ENCODE data around the gene EXOSC2. TPM values are rescaled to one million over a fixed set of nuclear protein-coding genes. Genes with fewer than 3 reads are reported as not detected.

The EXOSC2 gene, protein sequence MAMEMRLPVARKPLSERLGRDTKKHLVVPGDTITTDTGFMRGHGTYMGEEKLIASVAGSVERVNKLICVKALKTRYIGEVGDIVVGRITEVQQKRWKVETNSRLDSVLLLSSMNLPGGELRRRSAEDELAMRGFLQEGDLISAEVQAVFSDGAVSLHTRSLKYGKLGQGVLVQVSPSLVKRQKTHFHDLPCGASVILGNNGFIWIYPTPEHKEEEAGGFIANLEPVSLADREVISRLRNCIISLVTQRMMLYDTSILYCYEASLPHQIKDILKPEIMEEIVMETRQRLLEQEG
- 15.6 to 27.7 TPM (median 16.2 TPM) in 3 replicates for total RNA-seq
- long read RNA-seq, transcript EXOSC2-204 (9 exons, 2,040 nt): major isoform, 8 of 12 reads
- long read RNA-seq, partial matches to known transcripts: 0 of 12 reads
- long read RNA-seq, other reads (novel, unspliced or antisense): 3 of 12 reads

GRCh38 chr9:130693426-130694191 lies at the start of gene EXOSC2:
TSS of gene EXOSC2 (plus strand) at chr9:130693780. CDS start at chr9:130693792, 12 bp downstream.
- Mint-ChIP-seq H3K4me1 (ENCODE audit: low read depth) (peaks cover 41% of the 10 kb centered on the region), H3K27ac (ENCODE audit: unreplicated experiment) (peak within 1 kb of the TSS; percentile 87)

DNA sequence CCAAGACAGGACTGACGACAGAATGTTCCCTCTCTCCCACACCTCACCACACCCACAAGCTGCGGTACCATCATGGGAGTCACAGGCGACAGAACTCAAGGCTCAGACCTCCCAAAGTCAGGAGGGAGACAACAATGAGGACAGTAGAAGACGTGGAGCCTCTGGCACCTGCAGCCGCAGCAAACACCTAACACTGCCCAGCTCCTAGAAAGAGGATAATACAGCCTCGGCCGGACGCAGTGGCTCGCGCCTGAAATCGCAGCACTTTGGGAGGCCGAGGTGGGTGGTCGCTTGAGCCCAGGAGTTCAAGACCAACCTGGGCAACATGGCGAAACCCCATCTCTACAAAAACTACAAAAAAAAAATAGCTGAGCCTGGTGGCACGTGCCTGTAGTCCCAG lies 42.4 kb upstream of the EXOSC2 start:
- Mint-ChIP-seq H3K27ac (ENCODE audit: unreplicated experiment) (no peak overlapping the region), H3K27me3 (ENCODE audit: low read depth) (peaks cover 34% of the 10 kb centered on the region), H3K9me3 (ENCODE audit: low read depth) (peaks cover 5% of the 10 kb centered on the region), H3K36me3 (ENCODE audit: low read depth) (peaks cover 1% of the 10 kb centered on the region), H3K4me1 (ENCODE audit: low read depth) (no peaks in the 10 kb centered on the region), H3K4me3 (ENCODE audit: unreplicated experiment) (no peak overlapping the region)
- TF ChIP-seq CTCF (IDR thresholded peaks at IDR 0.05): no peak
- no peak for DNase-seq (ENCODE audit: low spot score)

More at GRCh38 chr9:130693426-130694191, at the start of gene EXOSC2:
- Mint-ChIP-seq H3K9me3 (ENCODE audit: low read depth) (no peaks in the 10 kb centered on the region), H3K4me3 (ENCODE audit: unreplicated experiment) (peak within 1 kb of the TSS; percentile 92), H3K27me3 (ENCODE audit: low read depth) (no peaks in the 10 kb centered on the region), H3K36me3 (ENCODE audit: low read depth) (peaks cover 14% of the 10 kb centered on the region)
- TF ChIP-seq CTCF (IDR thresholded peaks at IDR 0.05): no peak
- peak; percentile 97 for DNase-seq (ENCODE audit: low spot score)

DNA sequence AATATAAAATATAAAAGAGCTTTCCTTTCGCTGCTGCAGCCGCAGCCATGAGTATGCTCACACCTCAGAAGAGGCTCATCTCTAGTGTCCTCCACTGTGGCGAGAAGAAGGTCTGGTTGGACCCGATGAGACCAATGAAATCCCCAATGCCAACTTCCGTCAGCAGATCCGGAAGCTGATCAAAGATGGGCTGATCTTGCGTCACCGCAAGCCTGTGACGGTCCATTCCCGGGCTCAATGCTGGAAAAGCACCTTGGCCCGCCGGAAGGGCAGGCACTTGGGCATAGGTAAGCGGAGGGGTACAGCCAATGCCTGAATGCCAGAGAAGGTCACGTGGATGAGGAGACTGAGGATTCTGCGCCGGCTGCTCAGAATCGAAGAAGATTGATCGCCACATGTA lies 41.8 kb upstream of the EXOSC2 start:
- no peaks in the 10 kb centered on the region for H3K36me3 Mint-ChIP-seq (ENCODE audit: low read depth)
- DNase-seq (ENCODE audit: low spot score): no peak
- H3K27ac Mint-ChIP-seq (ENCODE audit: unreplicated experiment): no peak overlapping the region
- peaks cover 37% of the 10 kb centered on the region for H3K27me3 Mint-ChIP-seq (ENCODE audit: low read depth)
- peaks cover 3% of the 10 kb centered on the region for H3K9me3 Mint-ChIP-seq (ENCODE audit: low read depth)
- no peaks in the 10 kb centered on the region for H3K4me1 Mint-ChIP-seq (ENCODE audit: low read depth)
- TF ChIP-seq CTCF (IDR thresholded peaks at IDR 0.05): no peak
- no peak overlapping the region for H3K4me3 Mint-ChIP-seq (ENCODE audit: unreplicated experiment)

DNA sequence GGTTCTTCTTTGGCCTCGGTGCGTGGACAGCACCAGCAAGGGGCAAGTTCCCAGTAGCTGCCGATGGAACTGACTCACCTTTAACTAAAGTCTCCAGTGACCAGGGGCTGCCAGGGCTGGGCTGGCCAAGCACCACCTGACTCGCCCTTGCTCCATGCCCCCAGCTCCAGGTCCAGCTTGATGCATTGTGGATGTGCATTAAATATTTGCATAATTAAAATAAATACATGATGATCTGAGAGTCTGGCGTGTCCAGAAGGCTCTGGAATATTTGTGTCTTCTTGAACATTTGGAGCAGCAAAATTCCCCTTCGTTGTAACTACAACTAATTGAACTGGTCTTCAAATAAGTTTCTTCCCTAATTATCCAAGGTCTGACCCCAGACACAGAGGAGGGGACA lies 38.7 kb upstream of the EXOSC2 start:
- Mint-ChIP-seq H3K27me3 (ENCODE audit: low read depth) (peaks cover 57% of the 10 kb centered on the region), H3K27ac (ENCODE audit: unreplicated experiment) (no peak overlapping the region), H3K4me3 (ENCODE audit: unreplicated experiment) (no peak overlapping the region), H3K36me3 (ENCODE audit: low read depth) (peaks cover 2% of the 10 kb centered on the region), H3K4me1 (ENCODE audit: low read depth) (no peaks in the 10 kb centered on the region), H3K9me3 (ENCODE audit: low read depth) (no peaks in the 10 kb centered on the region)
- no peak for DNase-seq (ENCODE audit: low spot score)
- TF ChIP-seq CTCF (IDR thresholded peaks at IDR 0.05): no peak

DNA sequence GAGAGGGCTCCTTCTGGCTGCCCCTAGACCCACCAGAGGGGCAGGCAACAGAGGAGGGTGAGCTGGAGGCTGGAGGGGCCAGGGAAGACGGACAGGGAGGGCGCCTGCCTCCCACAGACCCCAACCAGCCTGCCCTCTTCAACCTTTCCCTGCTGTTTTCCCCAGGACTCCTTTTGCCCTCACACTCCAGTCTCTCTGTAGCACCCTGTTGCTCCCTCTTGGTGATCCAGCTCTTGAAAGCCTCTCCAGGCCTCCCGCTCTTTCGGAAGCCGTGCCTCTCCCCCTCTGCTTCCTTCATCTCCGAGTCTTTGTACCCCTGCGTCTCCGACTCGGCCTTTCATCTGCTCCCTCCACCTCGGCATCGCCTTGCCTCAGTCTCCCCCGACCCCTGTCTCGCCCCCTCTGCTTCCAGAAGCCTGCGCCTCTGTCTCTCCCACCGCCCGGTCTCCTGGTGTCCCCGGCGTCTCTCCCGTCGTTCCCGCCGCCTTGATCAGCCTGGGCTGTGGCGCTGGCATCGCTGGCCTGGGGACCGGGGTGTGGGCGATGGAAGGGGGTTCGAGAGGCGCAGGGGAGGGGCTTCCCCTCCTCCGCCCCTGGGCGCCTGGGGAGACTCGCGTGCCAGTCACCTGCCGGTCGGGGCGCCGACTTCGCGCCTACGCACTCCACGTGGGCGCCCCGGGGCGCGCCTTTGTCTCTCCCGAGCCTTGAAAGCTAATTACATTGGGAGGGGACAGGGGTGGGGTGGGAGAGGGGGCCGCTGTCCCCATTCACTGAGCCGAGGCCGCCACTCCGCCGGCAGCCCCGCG lies 34.5 kb upstream of the EXOSC2 start:
- Mint-ChIP-seq H3K36me3 (ENCODE audit: low read depth) (peaks cover 2% of the 10 kb centered on the region), H3K4me1 (ENCODE audit: low read depth) (peaks cover 13% of the 10 kb centered on the region), H3K27ac (ENCODE audit: unreplicated experiment) (no peak overlapping the region), H3K4me3 (ENCODE audit: unreplicated experiment) (no peak overlapping the region), H3K9me3 (ENCODE audit: low read depth) (no peaks in the 10 kb centered on the region), H3K27me3 (ENCODE audit: low read depth) (peaks cover 66% of the 10 kb centered on the region)
- no peak for TF ChIP-seq CTCF (IDR thresholded peaks at IDR 0.05)
- DNase-seq (ENCODE audit: low spot score): no peak
